Occipital lobe (tissue), 2 donors: Measurements from ENCODE around the gene DDX31. TPM values are rescaled to one million over a fixed set of nuclear protein-coding genes. Genes with fewer than 3 reads are reported as not detected.

Experiments
- DNase-seq: peaks from one replicate; lab custom pipeline; 2025; lab: John Stamatoyannopoulos, UW
- total RNA-seq: library from RNA; depleted of rRNA; stranded (reverse); fragments of >200 nt; gene quantifications from one replicate; pipeline ENCODE4 v1.2.3, GENCODE V29; 2014

Gene DDX31
- total RNA-seq, 1 donor from 2014 or later: 7.3 TPM

DNA sequence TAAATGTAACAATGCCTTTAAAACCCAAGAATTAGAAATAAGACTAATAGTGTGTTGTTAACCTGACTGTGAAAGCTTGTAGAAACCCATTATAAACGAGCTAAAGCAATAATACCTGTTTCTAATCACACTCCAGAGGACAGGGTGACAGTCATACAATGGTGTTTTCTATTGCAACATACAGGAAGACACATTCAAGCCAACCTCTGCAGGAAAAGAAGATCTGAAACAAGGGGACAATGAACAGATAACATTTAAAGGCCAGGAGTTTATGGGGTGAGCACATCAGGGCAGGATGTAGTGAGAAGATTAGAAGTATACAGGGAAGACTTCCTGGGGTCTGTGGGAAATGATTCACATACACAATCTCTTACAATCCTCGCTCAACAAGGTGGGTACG, 73.6 kb downstream of the DDX31 start:
- DNase-seq: no peak

DNA sequence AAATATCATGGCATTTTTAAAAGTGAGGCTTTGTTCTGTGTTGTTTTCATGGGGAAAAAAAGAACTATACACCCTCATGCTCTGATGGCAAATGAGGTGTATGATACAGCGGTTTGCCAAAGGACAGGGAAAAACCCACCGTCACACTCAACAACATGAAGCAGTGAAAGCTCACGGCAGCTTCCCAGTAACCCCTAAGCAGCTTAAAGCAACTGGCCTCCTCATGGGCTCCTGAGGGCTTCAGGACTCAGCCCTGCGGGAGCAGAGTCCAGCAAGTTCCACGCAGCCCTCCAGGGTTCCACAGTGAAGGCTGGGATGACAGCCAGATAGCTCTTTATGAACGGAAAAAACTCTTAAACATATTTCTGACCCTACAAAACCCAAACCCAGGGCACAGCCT, 74.5 kb downstream of the DDX31 start:
- DNase-seq: no peak

DNA sequence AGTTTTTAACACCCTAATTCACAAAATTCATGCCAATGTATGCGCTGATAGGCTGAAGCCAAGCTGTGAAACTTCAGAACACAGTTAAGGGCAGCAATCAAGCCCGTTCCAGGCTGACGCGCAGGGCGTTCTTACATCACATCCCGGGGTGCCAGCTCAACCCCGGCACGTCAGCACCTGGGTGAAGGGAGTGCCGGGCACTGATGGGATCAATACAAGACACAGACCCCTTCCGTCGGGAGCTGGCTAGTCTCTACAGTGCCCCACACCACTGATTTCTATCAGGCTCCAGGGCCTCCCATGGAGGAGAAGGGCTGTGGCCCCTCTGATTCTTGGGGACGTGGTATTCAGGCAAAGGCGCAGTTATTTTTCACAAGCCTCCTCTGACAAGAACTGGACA, 75.4 kb downstream of the DDX31 start:
- DNase-seq: no peak

DNA sequence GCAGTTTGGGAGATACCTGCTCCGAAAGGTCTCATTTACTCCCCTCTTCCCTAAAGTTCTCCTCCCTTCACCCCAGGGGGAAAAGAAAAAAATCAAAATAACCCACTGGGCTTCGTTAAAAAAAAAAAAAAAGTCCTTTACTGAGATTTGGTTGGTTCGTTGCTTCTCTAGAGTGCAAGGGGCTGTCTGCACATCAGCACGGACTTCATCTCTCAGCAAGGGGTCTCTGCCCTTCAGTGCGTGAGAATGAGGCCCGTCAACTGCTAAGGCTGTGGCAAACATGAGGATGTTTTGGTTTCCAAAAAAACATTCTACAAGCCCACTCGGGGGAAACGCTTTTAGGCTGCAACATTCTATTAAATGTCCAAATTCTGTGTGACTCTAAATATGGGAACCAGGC, 77.3 kb downstream of the DDX31 start:
- DNase-seq: no peak

DNA sequence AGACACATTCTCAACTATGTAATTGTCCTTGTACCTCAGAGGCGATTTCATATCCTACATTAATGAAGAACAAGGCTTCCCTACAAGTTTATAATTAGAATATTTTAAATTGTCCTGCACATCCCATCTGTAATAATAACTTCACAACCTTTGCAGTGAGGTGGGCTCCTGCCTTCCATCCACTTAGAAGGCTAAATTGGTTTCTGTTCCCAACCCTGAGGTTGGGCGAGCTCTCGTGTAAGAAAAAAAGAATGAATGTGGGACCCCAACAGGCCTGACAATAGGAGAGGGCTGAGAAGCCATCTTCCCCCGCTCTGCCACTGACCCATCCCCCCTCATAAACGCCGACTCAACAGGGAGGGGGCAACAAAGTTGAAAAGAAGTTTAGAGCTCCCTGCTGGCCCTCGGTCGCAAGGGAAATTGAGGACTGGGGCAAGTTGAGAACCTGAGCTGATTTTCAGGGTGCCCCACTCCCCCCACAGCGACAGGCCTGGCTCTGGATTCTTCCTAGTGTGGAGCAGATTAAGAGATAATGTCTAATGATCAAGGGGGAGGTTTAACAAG, 78.0 kb downstream of the DDX31 start:
- DNase-seq: no peak

DNA sequence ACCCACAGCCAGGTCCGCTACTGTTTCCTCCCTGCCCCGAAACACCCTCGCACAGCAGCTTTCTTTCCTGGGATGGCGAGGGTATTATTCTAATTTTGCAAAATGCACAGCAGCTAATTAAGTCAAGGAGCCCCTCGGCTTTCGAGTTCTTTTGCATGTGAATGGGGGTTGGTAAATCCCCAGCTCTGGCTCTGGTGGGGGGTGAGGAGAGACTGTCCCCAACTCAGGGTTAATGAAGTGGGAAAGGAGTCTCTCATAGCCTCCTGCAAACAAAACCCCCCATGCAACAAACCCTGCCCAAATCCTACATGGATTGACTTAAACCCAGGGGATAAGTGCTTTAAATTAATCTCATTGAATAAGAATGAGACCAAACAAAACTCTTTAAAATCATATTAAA, 78.5 kb downstream of the DDX31 start:
- DNase-seq: no peak

DNA sequence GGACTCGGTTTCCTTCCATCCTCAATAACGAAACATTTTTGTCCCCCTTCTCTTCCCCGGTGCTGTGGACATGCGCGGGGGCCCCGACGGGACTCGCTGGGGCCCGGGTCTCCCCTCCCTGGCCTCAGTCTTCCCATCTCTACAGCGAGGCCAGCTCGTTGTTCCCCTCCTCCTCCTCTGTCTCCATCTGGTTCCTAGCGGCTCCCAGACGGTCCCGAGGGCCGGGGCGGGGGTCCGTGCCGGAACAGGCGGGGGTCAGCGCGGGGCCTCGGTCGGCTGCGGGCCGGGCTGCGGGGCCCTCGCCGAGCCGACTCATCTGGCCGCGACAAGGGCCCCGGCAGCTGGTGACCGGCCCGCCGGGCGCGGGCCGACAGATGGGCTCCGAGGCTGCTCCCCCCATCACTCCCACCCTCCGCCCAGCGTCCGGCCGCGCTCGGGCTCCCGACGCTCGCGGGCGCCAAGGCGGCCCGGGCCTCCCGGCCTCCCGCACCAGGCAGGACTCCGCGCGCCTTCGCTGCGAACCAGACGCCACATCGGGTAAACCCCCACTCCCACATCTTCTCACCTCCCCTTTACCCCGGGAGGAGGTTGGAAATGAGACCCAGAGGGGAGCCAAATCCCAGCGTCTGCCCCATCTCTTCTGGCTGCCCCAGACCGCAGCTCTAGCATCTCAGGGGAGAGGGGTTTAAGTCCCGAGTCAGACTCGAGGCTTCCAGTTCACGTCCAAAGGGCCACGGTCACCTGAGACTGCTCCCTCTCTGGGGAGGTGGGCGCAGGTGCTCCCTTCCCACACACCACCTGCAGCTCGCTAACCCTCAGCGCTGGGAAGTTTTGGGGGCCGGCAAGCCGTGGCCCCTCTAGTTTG, 79.2 kb downstream of the DDX31 start:
- DNase-seq: no peak

DNA sequence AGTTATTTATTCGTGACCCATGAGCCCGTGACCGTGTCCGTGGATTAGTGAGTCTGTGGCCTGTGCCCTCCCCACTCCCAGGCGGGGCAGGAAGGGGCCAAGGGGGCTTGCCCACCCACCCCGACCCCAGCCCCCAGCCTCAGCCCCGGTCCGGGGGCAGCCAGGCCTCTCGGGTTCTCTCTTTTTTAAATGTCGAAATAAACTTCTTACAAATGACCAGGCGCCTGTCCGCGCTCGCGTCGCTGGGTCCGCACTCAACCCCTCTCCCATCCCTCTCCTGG, 79.8 kb downstream of the DDX31 start:
- DNase-seq: no peak

DNA sequence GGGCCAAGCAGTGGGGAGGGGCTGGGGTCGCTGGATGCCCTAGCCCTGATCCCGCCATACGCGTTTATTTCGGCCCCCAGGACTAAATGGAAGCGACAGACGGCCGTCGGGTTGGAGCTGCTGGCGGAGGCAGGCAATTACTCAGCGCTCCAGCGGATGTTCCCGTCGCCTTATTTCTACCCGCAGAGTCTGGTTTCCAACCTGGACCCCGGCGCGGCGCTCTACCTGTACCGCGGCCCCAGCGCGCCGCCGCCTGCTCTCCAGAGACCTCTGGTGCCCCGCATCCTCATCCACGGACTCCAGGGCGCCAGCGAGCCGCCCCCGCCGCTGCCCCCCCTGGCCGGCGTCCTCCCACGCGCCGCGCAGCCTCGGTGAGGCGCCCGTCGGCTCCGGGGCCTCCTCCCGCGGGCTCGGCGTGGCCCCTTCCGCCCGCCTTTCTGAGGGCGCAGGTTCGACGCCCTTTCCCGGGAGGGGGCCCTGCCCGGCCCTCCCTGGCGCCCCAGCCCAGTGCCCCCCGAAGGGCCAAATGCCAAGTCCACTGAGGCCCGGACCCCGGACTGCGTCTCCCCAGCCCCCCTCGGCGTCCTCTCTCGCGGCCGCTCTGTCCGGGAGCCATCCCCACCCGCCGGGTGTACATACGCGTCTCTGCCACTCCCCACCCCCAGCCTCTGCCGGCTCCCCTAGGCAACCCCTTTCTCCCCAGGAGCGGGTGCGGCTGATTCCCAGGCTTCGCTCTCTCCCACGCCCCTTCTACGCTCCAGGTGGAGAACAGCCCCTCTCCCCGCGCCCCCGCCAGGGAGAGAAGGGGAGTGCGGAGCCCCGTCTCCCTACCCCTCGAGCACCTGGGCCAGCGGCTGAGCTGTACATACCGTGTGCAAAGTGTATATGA, 80.4 kb downstream of the DDX31 start:
- DNase-seq: no peak

DNA sequence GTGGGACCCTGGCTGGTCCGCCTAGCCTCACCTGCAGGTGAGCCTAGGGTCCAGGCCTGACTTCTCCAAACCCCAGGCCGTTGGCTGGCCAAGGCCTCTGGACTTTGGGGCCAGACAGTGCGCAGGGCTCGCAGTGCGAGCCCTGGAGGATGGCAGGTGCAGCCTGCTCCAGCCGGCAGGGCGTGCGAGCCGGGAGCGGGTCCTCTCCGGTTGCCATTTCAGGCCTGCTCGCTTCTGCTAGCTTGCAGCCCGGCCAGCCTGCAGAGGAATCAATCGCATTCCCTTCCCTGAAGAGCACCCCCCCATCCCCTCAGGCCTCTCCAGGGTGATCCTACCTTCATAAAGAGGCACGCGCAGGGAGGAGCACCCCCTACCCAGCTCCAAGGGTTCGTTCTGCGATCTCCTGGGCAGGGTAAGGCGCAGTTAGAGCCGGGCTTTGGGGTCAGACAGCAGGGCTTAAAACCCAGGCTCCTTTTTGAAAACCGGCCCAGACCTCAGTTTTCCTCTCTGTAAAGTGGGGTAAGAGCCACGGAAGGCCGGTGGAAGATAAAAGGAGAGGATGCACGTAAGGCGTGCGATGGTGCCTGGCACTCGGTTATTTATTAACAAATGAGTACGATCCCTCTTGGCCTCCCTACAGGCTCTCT, 81.2 kb downstream of the DDX31 start:
- no peak for DNase-seq

DNA sequence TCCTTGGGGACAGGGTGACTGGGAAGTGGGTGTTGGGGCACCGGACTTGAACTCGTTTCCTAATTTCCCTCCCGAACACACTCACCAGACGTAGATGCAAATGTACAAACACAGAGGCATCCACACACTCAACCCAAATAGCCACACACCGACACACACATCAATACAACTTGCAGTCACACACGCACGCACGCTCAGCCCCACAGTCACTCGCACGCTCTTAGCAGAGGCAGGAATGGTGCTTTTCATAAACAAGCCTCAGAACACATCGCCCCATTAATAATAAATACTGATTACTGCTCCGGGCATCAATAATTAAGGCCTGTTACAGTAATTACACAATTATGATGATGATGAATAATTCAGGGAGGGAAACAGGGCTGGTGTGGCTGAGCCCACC, 81.7 kb downstream of the DDX31 start:
- DNase-seq: no peak

DNA sequence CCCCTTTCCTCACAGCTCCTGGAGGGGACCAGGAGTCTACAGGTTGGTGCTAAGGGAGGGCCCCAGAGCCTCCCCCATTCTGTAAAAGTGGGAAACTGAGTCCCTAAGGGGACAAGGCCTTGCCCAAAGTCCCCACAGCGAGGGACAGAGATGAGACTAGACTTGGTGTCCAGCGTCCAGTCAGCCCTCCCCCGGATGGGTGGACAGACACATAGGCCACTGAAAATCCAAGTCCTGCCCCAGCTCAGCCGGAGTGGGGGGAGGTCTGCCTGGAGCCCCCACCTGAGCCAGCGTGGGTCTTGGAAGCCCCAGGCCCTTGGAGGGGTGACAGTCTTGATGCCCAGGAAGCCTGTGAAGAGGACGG, 82.2 kb downstream of the DDX31 start:
- DNase-seq: no peak

DNA sequence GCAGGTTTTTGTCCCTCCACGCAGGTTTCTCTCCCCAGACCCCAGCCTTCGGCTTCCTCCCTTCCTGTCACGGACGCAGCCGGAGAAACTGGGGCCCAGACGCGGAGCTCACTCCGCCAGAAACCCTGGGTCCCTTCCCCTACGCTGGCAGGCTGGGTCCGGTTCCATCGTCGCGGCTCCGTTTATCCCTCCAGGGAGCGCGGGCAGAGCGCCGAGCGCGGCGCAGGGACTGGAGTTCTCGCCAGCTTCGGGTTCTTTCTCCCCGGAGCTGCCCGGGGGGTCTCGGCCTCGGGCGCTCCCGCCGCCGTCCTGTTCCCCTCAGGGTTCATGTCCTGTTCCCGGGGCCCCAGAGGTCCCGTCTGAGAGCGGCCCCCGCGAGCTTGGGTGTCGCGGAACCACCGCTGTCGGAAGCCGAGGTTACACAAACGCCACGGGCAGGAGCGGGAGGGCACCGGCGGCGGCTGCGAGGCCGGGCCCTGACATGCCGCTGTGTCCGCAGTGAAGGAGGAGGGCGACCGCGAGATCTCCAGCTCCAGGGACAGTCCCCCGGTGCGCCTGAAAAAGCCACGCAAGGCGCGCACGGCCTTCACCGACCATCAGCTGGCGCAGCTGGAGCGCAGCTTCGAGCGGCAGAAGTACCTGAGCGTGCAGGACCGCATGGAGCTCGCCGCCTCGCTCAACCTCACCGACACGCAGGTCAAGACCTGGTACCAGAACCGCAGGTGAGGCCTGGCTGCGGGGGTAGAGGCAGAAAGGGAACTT, 82.8 kb downstream of the DDX31 start:
- no peak for DNase-seq

DNA sequence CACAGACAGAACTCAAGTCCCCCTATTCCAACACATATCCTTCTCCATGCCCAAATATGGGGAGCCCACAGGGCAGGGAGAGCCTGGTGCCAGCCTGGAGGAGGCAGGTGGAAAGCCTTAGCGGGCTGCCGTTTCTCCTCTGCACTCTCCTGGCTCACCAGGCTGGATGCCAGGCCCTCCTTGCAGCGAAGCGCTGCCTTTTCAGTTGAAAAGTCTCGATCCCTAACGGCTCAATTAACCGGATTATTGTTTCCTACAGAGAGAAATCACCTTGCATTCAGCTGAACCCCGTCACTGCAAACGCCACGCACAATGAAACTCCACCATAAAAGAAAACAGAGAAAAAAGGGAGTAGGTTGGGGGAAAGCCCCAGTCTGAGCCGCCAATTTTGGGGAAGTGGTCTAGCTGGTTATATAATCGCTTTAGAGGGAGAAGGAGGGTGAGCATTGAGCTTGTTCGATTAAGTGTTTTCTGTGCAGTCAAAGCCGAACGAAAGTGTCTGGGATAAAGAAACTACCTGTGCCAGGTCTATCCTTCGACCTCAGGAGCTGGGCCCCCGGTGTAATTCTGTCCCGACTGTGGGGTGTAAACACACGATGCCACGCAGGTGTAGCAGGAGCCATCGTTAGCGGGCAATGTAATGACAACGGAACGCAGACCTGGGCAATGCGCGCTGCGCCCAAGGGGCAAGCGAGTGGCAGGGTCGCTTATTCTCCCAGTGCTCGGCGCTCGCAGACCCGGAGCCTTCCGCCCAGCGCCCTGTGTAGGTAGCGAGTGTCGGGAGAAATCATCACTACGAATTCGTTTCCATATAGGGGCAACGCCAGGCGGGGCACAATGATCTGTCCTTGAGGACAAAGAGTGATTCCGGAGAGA, 83.6 kb downstream of the DDX31 start:
- DNase-seq: no peak

DNA sequence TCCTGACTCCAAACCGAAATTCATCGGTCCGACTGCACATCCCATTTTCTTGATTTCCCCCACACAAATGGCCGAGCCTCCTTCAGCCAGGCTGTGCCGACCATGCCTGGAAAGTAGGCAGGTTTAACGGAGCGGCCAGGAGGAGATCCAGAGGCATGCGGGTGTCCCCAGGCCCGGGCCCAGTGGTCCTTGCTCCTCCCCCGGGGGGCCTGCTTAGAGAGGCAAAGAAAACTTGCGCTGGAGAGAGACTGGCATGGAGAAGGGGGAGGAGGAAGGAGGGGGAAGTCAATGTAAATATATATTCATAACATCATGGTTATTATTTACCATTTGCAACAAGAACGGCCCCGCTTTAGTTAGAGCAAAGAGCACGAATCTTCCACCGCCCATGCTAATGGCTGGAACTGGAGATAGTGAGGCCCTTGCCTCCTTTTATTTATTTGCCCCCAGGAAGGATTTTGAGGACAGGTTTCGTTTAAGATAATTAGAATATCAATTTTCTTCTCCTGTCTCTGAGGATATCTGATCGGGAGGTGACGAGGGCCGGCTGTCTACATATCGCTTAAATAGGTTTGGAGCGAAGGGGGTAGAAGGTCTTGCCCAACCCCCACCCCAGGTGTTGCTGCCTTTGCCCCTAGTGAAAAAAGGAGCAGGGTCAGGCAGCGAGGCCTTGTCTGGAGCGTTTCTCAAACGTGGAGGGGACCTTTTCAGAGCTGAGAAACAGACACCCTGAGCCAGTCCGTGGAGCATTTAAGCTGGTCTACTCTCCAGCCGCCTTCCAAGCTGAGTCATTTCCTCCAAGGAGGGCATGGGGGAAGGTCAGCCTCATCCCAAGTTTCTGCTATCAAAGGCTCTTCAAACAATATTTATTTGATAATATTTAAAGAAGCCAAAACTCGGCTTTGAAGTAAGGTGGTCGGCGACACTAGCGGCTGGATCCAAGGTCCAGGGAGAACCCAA, 84.9 kb downstream of the DDX31 start:
- DNase-seq: no peak

DNA sequence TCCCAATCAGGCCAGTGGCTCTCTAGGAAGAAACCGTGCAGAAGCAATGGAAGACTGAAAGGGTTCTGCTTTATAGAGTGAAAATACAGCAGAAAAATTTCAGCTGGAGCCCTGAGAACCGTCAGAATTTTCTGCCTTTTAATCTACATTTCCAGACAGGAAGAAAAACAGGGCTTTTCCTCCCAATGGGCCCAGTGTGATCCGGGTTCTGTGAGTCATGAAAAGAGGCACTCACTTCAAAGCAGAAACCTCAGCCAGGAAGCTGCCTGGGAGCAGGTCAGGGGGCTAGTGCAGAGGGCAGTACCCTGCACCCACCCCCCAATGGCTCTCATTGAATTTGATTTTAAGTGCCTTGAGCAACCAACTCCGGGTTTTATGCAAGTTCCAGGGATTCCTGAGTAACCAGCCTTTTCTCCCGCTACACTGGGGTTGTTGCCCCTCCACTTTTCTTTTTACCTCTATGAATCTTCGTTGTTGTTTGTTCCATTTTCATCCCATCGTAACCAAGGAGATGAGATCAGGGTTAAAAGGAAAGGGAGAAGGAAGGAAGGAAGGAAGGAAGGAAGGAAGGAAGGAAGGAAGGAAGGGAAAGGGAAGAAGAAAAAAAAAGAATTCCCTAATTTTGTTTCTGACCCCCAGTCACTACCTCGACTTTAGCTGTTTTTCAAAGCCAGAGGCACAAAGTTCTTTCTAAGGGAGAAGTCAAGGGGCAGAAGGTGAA, 86.0 kb downstream of the DDX31 start:
- no peak for DNase-seq

DNA sequence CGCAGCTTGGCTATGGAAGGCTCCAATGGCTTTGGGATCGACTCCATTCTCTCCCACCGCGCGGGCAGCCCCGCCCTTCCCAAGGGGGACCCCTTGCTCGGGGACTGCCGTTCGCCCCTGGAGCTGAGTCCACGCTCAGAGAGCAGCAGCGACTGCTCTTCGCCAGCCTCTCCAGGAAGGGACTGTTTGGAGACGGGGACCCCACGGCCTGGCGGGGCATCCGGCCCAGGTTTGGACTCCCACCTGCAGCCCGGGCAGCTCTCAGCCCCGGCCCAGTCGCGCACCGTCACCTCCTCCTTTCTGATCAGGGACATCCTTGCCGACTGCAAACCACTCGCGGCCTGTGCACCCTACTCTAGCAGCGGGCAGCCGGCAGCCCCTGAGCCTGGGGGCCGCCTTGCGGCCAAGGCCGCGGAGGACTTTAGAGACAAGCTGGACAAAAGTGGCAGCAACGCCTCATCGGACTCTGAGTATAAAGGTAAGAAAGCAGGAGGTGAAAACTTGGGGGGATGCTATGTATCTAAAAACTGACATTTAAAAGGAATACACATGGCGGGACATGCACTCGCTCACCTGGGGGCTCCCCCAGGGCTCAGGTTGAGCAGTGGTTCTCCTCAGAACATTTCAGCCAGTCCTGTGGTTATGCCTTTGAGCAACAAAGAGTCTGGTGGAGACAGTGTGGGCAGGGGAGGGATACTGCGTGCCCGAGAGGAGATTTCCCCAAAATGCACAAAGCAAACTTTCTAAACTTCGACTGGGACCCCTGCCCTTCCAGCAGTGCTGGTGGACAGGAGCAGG, 86.8 kb downstream of the DDX31 start:
- DNase-seq: no peak
